ENCODE measurements around the gene MBTPS1. TPM values are rescaled to one million over a fixed set of nuclear protein-coding genes. Genes with fewer than 3 reads are reported as not detected.

Gene MBTPS1
- total RNA-seq = 37.3 TPM

DNA sequence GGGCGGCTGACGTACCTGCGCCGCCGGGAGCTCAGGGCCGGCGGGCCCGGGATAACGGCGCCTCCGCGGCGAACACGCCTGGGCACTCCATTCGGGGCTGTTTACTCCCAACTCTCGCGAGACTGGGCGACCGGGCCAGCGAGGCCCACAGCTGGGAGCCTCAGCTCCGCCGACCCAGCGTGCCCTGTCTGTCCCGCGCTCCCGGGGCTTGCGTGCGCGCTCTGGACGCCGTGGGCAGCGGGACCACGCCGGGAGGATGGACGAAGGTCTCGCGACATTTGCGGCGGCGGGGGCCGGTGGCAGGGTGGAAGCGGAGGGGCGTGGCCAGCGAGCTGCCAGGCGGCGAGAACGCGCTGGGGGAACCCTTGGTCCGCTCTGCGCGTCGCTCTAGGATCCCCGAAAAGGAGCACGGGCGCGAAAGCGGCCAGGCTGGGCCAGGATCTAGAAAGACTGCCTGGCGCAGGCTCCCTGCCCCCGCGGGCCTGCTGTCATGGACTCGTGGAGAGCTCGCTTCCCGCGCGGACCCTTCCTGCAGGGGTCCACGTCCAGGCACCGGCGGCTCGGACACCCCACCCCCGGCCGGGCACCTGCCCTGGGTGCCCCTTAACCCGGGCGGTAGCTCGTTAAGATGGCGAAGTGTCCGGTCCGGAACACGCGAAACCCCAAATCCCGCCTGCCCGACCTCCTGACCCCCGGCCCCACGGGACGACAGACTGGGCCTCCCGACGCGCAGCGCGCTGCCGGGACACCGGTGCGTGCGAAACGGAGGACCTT is at the start of gene MBTPS1:
TSS of gene MBTPS1 (minus strand) at position 223 of the 774 bp plus-strand sequence. CDS start 15,159 bp downstream, outside the sequence.
- ATAC-seq = peak; percentile 98

DNA sequence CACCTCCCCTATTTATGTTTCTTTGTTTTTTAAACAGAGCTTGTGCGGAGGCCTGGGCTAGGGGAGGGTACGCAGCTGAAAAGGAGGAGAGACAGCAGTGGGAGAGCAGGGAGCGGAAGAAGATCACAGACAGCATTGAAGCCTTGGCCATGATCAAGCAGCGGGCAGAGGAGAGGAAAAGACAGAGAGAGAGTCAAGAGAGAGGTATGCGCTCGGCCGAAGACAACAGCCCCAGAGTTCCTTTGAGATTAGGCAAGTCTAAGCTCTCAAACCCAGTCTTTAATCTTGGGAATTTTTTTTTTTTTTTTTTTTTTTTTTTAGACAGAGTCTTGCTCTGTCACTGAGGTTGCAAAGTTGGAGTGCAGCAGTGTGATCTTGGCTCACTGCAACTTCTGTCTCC is 49.0 kb upstream of the MBTPS1 start:
- ATAC-seq = no peak

DNA sequence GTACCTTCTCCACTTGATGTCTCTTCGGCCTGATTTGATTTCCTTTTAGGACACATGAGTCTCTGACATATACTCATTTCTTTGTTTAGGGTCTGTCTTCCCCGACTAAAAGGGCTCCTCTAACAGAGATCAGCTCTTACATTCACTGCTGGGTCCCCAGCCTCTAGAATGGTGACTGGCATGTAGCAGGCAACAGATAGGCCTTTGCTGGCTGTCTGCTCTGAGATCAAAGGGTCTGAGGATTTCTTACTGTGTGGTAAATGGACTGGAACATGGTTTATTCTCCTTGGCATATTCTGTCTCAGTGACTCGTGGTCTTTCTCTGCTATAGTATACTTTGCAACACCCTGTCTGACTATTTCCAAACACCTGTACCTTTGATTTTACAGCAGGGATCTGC is 45.1 kb upstream of the MBTPS1 start:
- no peak for ATAC-seq

DNA sequence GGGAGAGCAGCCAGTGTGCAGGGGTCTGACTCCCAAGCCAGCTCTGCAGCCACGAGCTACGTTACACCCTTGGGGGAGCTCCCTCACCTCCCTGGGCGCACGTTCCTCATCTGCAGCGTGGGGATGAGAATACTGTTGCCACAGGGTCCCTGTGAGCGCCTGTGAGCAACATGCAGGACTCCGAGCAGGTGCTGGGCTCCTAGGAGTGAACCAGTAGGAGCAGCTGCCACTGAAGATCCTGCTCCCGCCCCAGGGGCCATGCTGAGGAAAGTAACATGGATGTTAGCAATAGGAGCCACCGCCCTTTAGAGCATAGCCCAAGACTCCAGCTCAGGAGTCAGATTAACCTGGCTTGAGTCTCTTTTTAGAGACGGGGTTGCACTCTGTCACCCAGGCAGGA is 44.3 kb upstream of the MBTPS1 start:
- ATAC-seq = no peak

DNA sequence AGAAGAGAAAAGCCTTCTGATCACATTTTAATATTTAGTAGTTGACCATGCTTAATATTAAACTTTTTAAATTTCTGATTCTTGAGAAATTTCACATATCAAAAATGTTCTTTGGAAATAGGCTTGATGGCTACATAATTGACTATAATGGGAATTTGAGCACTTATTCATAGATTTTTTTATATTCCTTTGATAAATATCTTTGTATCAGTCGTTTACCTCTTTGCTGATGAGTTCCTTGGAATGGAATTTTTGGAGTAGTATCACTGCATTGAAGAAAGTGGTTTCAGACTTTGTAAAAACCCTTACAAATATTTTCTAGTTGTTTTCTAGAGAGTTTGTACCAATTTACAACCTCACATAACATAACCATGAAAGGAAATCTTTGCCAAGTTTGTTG is 43.1 kb upstream of the MBTPS1 start:
- ATAC-seq = no peak

DNA sequence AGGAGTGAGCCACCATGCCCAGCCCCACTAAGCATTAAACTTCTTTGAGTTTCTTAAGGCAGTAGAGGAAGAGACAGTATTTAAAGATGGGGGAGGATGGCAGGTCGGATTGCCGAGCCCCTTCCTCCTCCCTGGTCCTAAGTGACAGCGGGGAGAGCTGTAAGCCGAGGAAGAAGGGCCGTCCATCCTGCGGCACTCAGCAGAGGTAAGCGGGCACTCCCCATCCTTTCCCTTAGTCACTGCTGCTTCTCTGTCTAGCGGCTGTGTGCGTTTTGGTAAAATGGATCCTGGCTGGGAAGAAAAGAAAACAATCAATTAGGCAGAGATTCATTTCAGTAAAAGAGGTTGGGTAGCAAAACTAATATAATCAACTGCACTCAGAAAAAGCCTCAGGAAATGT is 42.3 kb upstream of the MBTPS1 start:
- ATAC-seq = no peak

DNA sequence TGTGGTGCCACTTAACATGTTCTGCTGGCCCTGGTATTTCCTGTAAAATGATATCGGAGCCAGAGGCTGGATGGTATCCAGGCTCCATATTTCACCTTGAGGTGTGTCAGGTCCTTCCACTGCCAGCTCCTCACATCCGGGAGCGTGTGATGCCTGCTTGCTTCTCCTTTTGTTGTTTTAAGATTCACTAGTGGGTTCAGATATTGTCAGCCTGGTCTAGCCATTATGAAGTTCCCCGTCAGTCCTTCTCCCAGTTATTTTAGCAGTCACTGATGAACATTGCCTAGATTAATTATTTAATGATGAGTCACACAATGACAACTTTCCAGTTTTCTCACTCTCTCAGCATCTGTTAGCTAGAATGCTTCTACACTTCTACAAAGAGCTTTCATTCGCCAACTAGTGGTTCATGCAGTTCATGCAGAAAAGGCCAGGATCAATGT is 39.6 kb upstream of the MBTPS1 start:
- ATAC-seq = peak; percentile 72

DNA sequence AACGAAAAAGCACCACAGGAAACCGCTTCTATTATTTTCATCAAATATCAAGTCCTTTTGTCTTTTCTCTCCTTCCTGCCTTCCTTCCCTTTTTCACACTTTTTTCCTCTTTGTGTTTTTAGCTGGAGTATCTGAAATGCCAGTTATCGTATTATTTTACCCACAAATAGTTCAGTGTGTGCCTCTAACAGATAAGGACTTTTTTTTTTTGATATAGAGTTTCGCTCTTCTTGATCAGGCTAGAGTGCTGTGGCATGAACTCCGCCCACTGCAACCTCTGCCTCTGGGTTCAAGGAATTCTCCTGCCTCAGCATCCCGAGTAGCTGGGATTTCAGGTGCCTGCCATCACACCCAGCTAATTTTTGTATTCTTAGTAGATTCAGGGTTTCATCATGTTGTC is 39.0 kb upstream of the MBTPS1 start:
- no peak for ATAC-seq

DNA sequence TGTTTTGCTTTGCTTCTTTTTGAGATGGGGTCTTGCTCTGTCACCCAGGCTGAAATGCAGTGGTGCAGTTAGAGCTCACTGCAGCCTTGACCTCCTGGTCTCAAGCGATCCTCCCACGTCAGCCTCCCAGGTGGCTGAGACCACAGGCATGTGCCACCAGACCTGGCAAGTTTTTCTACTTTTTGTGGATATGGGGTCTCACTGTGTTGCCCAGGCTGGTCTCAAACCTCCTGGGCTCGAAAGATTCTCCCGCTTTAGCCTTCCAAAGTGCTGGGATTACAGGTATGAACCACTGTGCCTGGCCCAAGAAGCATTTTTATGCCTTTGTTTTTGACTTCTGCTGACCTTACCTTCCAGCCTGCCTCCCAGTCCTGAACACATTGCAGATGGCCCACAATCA is 38.5 kb upstream of the MBTPS1 start:
- ATAC-seq = no peak

DNA sequence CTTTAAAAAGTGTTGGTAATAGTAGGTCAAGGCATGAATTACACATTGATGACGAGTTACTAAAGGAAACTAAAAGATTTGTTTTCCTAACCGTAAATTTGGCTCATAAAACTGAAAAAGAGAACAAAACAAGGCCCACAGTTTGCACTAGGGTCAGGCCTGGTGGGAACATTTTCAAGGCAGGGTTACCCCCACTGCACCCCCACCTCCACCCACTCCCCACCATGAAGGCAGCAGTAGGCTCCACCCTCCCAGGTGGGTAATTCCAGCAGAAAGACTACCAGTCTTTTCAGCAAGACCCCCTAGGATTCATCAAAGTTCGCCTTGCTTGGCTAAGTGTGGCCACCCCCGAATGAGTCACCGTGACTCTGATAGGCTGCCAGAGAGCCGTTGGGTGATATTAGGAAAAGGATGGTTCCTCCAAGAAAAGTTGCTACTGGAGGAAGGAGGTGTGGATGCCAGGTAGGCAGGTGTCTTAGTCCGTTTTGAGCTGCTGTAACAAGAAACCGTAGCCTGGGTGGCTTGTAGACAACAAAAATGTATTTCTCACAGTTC is 37.0 kb upstream of the MBTPS1 start:
- no peak for ATAC-seq

DNA sequence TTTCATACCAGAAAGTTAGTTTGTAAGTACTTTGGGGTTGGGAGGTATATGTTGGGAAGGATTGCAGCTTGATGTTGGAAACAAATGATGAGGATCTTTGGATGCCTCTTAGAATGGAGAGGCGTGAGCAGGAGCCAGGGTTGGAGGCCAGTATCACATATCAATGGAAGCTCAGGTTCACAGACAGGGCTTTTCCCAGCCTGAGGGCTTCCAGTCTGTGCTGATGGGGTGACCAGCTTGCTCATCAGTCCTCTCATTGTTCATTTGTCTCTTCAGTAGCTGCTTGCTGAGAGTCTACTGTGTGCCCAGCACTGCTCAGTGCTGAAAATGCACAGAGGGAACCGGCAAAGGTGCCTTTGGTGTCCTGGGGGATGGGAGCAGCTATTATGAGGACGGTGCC is 34.2 kb upstream of the MBTPS1 start:
- ATAC-seq = no peak

DNA sequence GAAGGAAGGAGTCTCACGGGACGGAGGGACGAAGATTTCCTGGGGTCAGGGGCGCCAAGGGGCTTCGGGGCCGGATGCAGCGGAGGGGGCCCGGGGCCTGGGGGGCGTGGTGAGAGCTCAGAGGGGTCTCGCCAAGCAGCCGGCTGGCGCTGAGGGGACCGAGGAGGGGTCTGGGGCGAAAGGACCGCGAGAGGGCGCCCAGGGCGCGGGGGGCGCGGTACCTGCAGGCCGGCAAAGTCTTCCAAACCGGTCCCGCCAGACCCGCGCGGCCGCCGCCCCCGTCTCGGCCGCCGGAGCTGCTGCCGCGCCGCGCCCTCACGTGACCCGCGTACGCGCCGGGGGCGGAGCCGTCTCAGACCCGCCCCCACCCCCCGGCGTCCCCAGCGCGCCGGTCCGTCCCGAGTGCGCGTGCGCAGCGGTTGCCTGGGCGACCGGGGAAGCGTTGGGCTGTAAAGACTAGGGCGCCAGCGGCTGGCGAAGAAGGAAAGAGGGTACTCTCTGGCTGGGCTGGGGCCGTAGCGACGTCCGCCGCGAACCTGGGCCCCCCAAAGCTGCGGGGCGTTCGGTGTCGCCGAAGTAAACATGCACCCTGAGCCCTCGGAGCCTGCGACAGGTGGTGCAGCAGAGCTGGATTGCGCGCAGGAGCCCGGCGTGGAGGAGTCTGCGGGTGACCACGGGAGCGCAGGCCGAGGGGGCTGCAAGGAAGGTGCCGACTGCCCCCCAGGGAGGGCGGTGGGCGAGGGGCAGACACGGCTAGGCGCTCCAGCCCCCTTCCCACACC is 28.3 kb upstream of the MBTPS1 start, which contains the start of the genes DNAAF1 and HSDL1:
TSS of gene DNAAF1 (plus strand) at position 450 of the 781 bp plus-strand sequence. CDS start at position 583, 133 bp downstream.
TSS of gene HSDL1 (minus strand) at position 319 of the 781 bp plus-strand sequence. CDS start 13,856 bp downstream, outside the sequence.
- ATAC-seq = peak; percentile 96

DNA sequence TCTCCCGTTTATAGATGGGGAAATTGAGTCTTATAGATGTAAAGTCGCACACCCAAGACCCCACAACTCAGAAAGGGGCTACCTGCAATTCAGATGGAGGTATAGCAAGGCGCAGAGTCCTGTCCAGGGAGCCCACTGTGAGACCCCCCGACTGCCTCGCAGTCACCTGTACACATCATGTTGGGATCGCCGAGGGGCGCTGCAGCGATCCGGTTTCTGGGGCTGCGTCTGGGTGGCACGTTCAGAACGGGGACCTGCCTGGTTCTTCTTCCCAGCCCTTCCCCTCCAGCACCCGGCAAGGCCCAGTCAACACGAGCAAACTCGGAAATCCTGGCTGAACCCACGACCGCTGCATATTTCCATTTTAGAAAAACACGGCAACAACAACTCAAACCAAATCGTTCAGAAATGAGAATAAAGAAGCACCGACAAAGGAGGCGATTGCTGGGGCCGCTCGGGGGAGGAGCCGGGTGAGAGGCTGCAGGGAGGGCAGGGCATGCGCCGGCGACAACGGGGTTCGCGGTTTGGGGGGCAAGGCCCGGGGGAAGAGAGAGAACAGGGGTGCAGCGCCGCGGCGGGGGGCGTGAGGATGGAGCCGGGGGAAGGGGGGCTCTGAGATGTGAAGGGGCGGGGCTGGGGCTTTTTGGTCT is 27.6 kb upstream of the MBTPS1 start:
- peak; percentile 37 for ATAC-seq

DNA sequence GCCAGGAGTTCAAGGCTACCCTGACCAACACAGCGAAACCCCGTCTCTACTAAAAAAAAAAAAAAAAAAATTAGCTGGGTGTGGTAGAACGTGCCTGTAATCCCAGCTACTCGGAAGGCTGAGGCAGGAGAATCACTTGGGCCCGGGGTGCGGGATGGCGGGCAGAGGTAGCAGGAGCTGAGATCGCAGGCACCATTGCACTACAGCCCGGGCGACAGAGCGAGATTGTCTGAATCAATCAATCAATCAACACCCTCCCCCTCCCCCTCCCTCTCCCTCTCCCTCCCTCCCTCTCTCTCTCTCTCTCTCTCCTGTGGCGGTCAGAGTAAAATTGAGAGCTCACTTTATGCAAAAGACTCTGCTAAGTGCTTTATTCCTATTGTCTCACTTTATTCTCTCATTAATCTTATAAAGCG is 27.1 kb upstream of the MBTPS1 start:
- ATAC-seq = no peak

DNA sequence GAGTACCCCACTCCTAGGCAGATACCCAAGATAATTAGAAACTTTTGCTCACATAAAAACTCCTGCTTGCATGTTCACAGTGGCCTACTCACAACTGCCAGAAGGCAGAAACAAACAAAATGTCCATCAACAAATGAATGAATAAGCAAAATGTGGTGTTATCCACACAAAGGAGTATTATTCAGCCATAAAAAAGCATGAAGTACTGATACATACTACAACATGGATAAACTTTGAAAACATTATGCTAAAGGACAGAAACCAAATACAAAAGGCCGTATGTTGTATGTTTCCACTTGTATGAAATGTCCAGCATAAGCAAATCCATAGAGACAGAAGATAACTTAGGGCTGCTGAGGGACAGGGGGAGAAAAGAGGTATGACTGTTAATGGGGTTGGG is 26.3 kb upstream of the MBTPS1 start:
- ATAC-seq = no peak

DNA sequence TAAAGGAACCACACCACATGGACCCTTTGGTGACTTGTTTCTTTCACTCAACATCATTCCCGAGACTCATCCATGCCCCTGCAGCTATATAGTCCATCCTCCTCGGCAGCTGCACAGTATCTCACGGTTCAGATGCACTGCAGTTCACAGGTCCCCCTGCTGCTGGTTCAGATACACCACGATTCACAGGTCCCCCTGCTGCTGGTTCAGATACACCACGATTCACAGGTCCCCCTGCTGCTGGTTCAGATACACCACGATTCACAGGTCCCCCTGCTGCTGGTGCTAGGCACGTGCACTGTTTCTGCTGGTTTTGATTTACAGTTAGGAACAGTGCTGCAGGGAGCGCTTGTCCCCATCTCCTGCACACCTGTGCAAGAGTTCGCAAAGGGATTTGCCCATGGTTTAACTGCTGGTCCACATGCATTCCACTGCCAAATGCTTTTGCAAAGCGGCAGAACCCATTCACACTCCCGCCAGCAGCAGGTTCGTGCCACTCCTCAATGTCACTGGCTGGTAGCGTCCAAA is 24.5 kb upstream of the MBTPS1 start:
- no peak for ATAC-seq

DNA sequence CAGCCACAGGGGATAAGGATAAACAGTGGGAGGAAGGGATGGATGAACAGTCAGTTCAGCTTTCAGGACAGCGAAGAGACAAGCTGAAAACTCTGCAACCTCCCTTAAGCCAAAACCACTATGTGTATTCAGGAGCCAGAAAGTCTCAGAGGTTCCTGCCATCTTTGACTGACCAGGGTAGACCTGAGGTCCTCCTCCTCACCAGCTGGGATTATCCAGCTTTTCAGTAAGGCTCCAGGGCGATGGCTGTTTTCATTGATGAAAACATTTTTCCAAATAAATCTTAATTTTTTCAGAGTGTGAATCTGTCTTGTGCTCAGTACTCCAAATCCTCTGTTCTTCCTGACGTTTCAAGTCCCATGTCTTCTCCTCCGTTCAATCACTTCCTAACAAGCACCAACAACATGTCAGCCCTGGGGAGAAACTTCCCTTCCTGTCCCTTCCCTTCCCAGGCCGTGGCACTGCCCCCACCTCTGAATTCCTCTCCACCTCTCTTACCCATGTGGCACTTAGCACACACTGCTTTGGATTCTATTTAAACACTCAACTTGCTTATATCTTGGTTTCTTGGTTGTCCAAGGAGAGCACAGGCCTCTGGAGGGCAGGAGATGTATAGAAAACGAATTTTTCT is 23.0 kb upstream of the MBTPS1 start:
- no peak for ATAC-seq

DNA sequence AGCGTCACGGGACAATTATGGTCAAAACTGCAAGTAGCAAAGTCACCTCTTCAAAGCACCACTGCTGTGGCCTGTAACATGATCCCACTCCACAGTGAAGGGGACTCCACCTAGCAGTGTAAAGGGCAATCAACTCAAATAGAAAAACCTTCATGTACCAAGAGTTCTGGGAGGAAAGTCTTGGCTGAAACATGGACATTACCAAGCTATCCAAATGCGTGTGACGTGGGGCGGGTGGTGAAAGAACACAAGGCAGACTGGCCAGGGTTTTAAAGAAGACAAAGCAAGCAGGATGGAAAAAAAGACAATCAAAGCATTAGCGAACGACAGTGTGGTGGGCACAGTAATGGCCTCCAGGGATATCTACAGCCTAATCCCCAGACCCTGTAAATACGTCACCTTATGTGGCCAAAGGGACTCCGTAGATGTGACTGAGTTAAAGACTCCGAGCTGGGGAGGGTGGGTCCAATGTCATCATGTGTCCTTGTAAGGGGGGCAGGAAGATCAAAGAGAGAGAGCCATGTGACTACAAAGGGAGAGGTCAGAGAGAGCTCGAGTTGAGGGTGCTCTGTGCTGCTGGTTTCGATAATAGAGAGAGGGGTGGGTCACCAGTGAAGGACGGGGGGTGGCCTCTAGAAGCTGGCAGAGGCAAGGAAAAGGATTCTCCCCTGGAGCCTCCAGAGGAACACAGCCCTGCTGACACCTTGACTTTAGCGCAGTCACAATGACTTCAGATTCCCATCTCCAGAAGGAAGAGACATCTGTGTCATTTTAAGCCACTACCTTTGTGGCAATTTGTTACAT is 22.3 kb upstream of the MBTPS1 start:
- ATAC-seq = no peak

DNA sequence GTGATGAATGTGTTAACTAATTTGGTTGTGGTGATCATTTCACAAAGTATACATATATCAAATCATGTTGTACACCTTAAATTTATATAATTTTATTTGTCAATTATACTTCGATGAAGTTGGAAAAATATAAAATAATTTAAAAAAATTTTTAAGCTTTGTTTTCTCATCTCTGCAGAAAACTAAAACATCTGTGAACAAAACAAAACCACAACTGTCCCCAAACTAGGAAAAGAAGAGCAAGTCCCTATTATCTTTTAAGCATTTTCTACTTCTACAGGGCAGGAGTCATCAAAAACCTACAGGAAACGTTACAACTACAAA is 21.7 kb upstream of the MBTPS1 start:
- no peak for ATAC-seq

DNA sequence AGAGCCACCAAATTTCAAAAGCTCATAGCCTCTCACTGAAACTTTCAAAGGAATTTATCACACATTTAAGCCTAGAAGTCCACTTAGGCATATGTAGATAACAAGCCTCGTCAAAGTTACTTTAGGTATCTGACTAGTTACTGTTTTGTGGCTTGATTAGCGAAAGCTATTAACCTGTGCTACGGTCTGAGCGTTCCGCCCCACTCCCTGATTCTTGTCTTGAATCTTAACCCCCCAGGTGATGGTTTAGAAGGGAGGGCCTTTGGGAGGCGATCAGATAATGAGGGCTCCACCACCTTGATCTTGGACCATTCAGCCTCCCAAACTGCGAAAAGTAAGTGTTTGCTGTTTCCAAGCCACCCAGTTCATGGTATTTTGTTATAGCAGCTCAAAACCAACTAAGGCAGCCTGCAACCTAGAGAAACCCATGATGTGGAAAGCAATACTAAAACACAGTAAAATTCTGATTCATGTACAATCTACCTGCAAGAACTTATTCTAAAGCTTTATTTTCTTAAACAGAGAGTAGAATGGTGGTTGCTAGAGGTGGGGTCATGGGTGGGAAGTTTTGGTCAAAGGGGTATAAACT is 21.1 kb upstream of the MBTPS1 start:
- no peak for ATAC-seq

DNA sequence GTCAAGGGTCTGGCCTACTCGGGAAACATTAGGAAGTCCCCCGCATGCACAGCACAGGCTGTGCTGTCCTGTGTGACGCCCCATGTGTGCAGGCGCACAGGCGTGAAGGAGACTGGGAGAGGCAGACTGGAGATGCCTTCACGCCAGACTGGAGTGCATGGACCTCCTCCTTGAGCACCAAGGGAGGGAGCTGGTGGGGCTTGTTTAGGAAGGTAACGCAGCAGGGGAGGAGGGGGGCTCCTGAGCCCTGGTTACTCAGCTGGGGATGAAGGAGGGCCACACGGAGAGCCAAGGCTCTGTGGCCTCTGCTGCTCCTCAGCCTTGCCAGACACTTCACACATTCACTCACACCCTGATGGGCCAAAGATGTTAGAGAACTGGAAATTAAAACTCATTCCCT is 20.5 kb upstream of the MBTPS1 start:
- ATAC-seq = no peak
